OCI-LY7 (cell line): ENCODE data around the gene PTGER3.

ENCODE experiments used
- EZH2phosphoT487 ChIP-seq: fragments of 200-600 bp; sonication (generic); IDR thresholded peaks from 2 replicates; pipeline ENCODE4 v1.6.1; 2018; ENCODE audit warnings: low read depth, borderline replicate concordance, mild to moderate bottlenecking, mixed run types, antibody characterized with exemption, low read length, moderate library complexity, mixed read lengths
- TF ChIP-seq, protein P1 (sequence below): fragments of 200-600 bp; sonication (generic); conservative IDR thresholded peaks from 2 replicates; pipeline ENCODE4 v1.5.1; 2014; ENCODE audit warnings: mild to moderate bottlenecking, antibody characterized with exemption, low read length, moderate library complexity, mixed read lengths

DNA sequence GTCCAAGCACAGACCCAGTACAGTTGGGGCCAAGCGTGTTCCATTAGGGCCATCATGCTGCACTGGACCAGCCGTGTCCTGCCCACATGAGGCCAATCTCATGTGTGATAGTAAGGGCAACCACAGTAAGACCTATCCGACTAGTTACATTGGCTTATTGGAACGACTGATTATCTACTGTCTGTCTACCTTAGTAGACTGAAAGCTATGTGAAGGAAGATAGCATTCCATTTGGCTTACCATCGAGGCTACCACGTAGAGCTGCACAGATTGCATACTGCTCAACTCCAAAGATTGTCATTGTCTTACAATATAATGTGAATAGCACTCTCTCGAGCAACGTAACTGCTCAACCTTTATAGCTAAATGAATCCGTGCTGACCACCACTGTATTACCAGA, 10.6 kb downstream of the PTGER3 start:
- TF ChIP-seq, protein P1, sequence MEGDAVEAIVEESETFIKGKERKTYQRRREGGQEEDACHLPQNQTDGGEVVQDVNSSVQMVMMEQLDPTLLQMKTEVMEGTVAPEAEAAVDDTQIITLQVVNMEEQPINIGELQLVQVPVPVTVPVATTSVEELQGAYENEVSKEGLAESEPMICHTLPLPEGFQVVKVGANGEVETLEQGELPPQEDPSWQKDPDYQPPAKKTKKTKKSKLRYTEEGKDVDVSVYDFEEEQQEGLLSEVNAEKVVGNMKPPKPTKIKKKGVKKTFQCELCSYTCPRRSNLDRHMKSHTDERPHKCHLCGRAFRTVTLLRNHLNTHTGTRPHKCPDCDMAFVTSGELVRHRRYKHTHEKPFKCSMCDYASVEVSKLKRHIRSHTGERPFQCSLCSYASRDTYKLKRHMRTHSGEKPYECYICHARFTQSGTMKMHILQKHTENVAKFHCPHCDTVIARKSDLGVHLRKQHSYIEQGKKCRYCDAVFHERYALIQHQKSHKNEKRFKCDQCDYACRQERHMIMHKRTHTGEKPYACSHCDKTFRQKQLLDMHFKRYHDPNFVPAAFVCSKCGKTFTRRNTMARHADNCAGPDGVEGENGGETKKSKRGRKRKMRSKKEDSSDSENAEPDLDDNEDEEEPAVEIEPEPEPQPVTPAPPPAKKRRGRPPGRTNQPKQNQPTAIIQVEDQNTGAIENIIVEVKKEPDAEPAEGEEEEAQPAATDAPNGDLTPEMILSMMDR = no peak
- no peak for TF ChIP-seq EZH2phosphoT487
